Measurements from ENCODE around the gene TENT5C. TPM values are rescaled to one million over a fixed set of nuclear protein-coding genes. Genes with fewer than 3 reads are reported as not detected.

The TENT5C gene
- total and polyA plus RNA-seq, 9 of the 15 experiments (the other 6 are each of a cell fraction or from before 2014, with no cell fraction given): 1.8 to 7.7 (median 4.0) TPM

DNA sequence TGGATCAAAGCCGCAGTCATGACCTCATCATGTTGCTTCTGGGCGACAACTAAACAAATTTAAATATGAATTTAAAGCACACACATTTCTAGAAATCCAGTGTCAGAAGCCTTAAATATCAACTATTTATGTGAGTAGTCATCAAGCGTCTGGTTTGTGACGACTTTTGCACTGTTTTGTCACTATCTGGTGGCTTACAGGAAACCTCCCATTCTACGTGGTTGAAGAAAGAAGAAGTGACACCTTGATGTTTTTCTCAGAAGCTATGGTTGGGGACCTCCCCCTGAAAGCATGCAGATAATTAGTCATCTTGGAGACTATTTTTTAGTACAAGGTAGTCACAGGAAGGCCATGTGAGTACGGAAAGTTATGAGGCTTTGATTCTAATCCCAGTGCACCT is 58.5 kb downstream of the TENT5C start (continued):
- peak; percentile 83 for TF ChIP-seq ZEB2 (IDR thresholded peaks at IDR 0.05)
- TF ChIP-seq CREB1 (IDR thresholded peaks at IDR 0.05): peak; percentile 63
- peak; percentile 56; the same call in 1 of the 2 replicates for TF ChIP-seq CREB1 (CRISPR knock-in tag; IDR thresholded peaks at IDR 0.05)
- TF ChIP-seq, protein P1, sequence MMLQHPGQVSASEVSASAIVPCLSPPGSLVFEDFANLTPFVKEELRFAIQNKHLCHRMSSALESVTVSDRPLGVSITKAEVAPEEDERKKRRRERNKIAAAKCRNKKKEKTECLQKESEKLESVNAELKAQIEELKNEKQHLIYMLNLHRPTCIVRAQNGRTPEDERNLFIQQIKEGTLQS (IDR thresholded peaks at IDR 0.05): peak; percentile 71
- TF ChIP-seq, protein P1 (CRISPR knock-in tag; conservative IDR thresholded peaks at IDR 0.05): no peak
- peak; percentile 49 for TF ChIP-seq ARID1B (IDR thresholded peaks at IDR 0.05)
- no peak for TF ChIP-seq RUNX1 (IDR thresholded peaks at IDR 0.05; ENCODE audit: low read depth)
- TF ChIP-seq, protein P2, sequence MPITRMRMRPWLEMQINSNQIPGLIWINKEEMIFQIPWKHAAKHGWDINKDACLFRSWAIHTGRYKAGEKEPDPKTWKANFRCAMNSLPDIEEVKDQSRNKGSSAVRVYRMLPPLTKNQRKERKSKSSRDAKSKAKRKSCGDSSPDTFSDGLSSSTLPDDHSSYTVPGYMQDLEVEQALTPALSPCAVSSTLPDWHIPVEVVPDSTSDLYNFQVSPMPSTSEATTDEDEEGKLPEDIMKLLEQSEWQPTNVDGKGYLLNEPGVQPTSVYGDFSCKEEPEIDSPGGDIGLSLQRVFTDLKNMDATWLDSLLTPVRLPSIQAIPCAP (CRISPR knock-in tag; IDR thresholded peaks at IDR 0.05; ENCODE audit: borderline replicate concordance): no peak
- no peak for TF ChIP-seq CSDE1 (IDR thresholded peaks at IDR 0.05)
- TF ChIP-seq, protein P3, sequence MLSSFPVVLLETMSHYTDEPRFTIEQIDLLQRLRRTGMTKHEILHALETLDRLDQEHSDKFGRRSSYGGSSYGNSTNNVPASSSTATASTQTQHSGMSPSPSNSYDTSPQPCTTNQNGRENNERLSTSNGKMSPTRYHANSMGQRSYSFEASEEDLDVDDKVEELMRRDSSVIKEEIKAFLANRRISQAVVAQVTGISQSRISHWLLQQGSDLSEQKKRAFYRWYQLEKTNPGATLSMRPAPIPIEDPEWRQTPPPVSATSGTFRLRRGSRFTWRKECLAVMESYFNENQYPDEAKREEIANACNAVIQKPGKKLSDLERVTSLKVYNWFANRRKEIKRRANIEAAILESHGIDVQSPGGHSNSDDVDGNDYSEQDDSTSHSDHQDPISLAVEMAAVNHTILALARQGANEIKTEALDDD (IDR thresholded peaks at IDR 0.05): peak; percentile 76
- TF ChIP-seq, protein P4, sequence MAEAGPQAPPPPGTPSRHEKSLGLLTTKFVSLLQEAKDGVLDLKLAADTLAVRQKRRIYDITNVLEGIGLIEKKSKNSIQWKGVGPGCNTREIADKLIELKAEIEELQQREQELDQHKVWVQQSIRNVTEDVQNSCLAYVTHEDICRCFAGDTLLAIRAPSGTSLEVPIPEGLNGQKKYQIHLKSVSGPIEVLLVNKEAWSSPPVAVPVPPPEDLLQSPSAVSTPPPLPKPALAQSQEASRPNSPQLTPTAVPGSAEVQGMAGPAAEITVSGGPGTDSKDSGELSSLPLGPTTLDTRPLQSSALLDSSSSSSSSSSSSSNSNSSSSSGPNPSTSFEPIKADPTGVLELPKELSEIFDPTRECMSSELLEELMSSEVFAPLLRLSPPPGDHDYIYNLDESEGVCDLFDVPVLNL (CRISPR knock-in tag; IDR thresholded peaks at IDR 0.05; ENCODE audit: low read depth): no peak
- TF ChIP-seq ARNT (IDR thresholded peaks at IDR 0.05): 0 out of 4 replicates have a peak, but pooled peaks of 1 of the 2 experiments have one; percentile 30
- TF ChIP-seq, protein P5, sequence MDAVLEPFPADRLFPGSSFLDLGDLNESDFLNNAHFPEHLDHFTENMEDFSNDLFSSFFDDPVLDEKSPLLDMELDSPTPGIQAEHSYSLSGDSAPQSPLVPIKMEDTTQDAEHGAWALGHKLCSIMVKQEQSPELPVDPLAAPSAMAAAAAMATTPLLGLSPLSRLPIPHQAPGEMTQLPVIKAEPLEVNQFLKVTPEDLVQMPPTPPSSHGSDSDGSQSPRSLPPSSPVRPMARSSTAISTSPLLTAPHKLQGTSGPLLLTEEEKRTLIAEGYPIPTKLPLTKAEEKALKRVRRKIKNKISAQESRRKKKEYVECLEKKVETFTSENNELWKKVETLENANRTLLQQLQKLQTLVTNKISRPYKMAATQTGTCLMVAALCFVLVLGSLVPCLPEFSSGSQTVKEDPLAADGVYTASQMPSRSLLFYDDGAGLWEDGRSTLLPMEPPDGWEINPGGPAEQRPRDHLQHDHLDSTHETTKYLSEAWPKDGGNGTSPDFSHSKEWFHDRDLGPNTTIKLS (IDR thresholded peaks at IDR 0.05; ENCODE audit: borderline replicate concordance, low read depth): no peak

Data from K562 (cell line).